ENCODE results near the gene SCN1B. TPM values are rescaled to one million over a fixed set of nuclear protein-coding genes. Genes with fewer than 3 reads are reported as not detected.
"Not testable (repeated sequence)": the region's sequence is repeated elsewhere in the genome, so short reads cannot be mapped to it uniquely, and the experiment has no call there.

Gene SCN1B
- total RNA-seq, result under 1 TPM; 0.83 to 0.89 TPM

- peaks cover 12% of the 10 kb centered on the region for H3K4me1 Mint-ChIP-seq (ENCODE audit: low read depth)
- H3K27ac Mint-ChIP-seq, result no peak within 1 kb of the TSS
- intact Hi-C loops (cut with micrococcal nuclease), result no loop called here
- CTCF ChIA-PET, result no interaction called here
- peaks cover 6% of the 10 kb centered on the region for H3K36me3 Mint-ChIP-seq (ENCODE audit: low read depth)
- peaks cover 19% of the 10 kb centered on the region for H3K27me3 Mint-ChIP-seq (ENCODE audit: low read depth)
- H3K9me3 Mint-ChIP-seq, result no peaks in the 10 kb centered on the region
- peak; percentile 78 for DNase-seq
- H3K4me3 Mint-ChIP-seq, result peak within 1 kb of the TSS; percentile 65
Measured at GRCh38 chr19:35030257-35031071, at the start of gene SCN1B. Gene SCN1B, plus strand, starts transcription at chr19:35030470. Its CDS starts 351 bp downstream, at chr19:35030821.

GRCh38 chr19:34982275-34982674 lies 48.0 kb upstream of the SCN1B start:
- Mint-ChIP-seq H3K9me3 (no peaks in the 10 kb centered on the region), H3K36me3 (ENCODE audit: low read depth) (no peaks in the 10 kb centered on the region), H3K4me3 (no peak overlapping the region), H3K27ac (no peak overlapping the region), H3K4me1 (ENCODE audit: low read depth) (peaks cover 11% of the 10 kb centered on the region), H3K27me3 (ENCODE audit: low read depth) (no peaks in the 10 kb centered on the region)
- intact Hi-C loops (cut with micrococcal nuclease), result no loop called here
- CTCF ChIA-PET, result interaction anchor here (1.0 to 1.7 kb wide), 2 partner anchors 10 to 31 kb away, joined by 4 read pairs; no protein-coding TSS in a partner anchor
- no peak for DNase-seq

GRCh38 chr19:34983786-34984185 lies 46.5 kb upstream of the SCN1B start:
- CTCF ChIA-PET, result interaction anchor here (0.7 to 1.0 kb wide), 2 partner anchors 29 to 158 kb away, joined by 4 to 5 read pairs; no protein-coding TSS in a partner anchor
- Mint-ChIP-seq H3K27me3 (ENCODE audit: low read depth) (no peaks in the 10 kb centered on the region), H3K36me3 (ENCODE audit: low read depth) (no peaks in the 10 kb centered on the region), H3K4me1 (ENCODE audit: low read depth) (peaks cover 18% of the 10 kb centered on the region), H3K27ac (no peak overlapping the region), H3K9me3 (no peaks in the 10 kb centered on the region), H3K4me3 (no peak overlapping the region)
- intact Hi-C loops (cut with micrococcal nuclease), result loop anchor here (2.0 kb wide), 1 partner anchor 15 kb away; no protein-coding TSS in a partner anchor
- no peak for DNase-seq

GRCh38 chr19:34984287-34984686 lies 46.0 kb upstream of the SCN1B start:
- H3K9me3 Mint-ChIP-seq, result no peaks in the 10 kb centered on the region
- DNase-seq, result no peak
- CTCF ChIA-PET, result interaction anchor here (1.0 to 2.7 kb wide), 2 partner anchors 11 to 28 kb away, joined by 5 to 17 read pairs; no protein-coding TSS in a partner anchor
- no peak overlapping the region for H3K4me3 Mint-ChIP-seq
- intact Hi-C loops (cut with micrococcal nuclease), result loop anchor here (2.0 kb wide), 1 partner anchor 15 kb away; no protein-coding TSS in a partner anchor
- no peaks in the 10 kb centered on the region for H3K36me3 Mint-ChIP-seq (ENCODE audit: low read depth)
- no peak overlapping the region for H3K27ac Mint-ChIP-seq
- H3K4me1 Mint-ChIP-seq (ENCODE audit: low read depth), result peaks cover 23% of the 10 kb centered on the region
- no peaks in the 10 kb centered on the region for H3K27me3 Mint-ChIP-seq (ENCODE audit: low read depth)

GRCh38 chr19:34985249-34986022 lies 44.8 kb upstream of the SCN1B start:
- Mint-ChIP-seq H3K9me3 (no peaks in the 10 kb centered on the region), H3K4me1 (ENCODE audit: low read depth) (peaks cover 33% of the 10 kb centered on the region), H3K27me3 (ENCODE audit: low read depth) (no peaks in the 10 kb centered on the region), H3K27ac (peak overlapping the region; percentile 80), H3K4me3 (peak overlapping the region; percentile 65), H3K36me3 (ENCODE audit: low read depth) (no peaks in the 10 kb centered on the region)
- DNase-seq, result peak; percentile 61
- intact Hi-C loops (cut with micrococcal nuclease), result loop anchor here (2.0 kb wide), 1 partner anchor 13 kb away; no protein-coding TSS in a partner anchor
- CTCF ChIA-PET, result interaction anchor here (0.8 to 2.7 kb wide), 7 partner anchors 10 to 46 kb away, joined by 3 to 17 read pairs (median 4); partner anchors contain the start of gene GRAMD1A

GRCh38 chr19:34988119-34988518 lies 42.2 kb upstream of the SCN1B start:
- Mint-ChIP-seq H3K27ac (no peak overlapping the region), H3K27me3 (ENCODE audit: low read depth) (no peaks in the 10 kb centered on the region), H3K36me3 (ENCODE audit: low read depth) (no peaks in the 10 kb centered on the region), H3K4me1 (ENCODE audit: low read depth) (peaks cover 54% of the 10 kb centered on the region), H3K9me3 (no peaks in the 10 kb centered on the region), H3K4me3 (no peak overlapping the region)
- CTCF ChIA-PET, result interaction anchor here (0.8 to 1.4 kb wide), 3 partner anchors 13 to 58 kb away, joined by 3 to 4 read pairs (median 4); no protein-coding TSS in a partner anchor
- intact Hi-C loops (cut with micrococcal nuclease), result no loop called here
- DNase-seq, result no peak

- no peaks in the 10 kb centered on the region for H3K9me3 Mint-ChIP-seq
- H3K27me3 Mint-ChIP-seq (ENCODE audit: low read depth), result no peaks in the 10 kb centered on the region
- peak overlapping the region; percentile 54 for H3K27ac Mint-ChIP-seq
- intact Hi-C loops (cut with micrococcal nuclease), result no loop called here
- DNase-seq, result no peak
- no peaks in the 10 kb centered on the region for H3K36me3 Mint-ChIP-seq (ENCODE audit: low read depth)
- no peak overlapping the region for H3K4me3 Mint-ChIP-seq
- CTCF ChIA-PET, result interaction anchor here (0.8 to 1.6 kb wide), 4 partner anchors 16 to 60 kb away, joined by 4 to 7 read pairs (median 4); no protein-coding TSS in a partner anchor
- peaks cover 57% of the 10 kb centered on the region for H3K4me1 Mint-ChIP-seq (ENCODE audit: low read depth)
Measured at GRCh38 chr19:34989298-34989697, 41.0 kb upstream of the SCN1B start.

DNA sequence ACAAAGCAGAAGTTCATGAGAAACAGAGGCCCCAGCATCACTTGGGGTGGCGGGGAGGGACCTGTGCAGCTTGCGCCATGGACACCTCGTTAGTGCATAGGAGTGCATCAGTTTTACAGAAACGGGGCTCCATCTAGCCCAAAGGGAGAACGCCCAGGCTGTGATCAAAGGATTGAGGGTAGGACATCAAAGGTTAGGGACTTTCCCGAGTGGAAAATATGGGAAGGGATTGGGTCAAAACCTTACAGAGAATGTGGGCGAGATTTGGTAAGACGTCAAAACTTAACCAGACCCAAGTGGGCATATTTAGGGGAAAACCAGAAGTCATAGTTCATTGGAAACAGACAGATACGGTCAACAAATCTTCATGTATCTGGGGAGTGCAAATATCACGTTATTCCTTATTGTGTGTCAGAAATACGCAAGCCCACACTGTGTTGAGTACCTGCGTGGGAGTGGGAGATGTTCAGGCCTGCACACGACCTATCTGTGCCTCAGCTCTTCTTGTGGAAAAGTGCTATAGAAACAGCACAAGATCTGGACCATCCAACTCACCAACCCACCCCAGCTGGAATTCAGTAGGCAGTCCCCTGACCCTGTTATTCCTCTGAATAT lies 39.6 kb upstream of the SCN1B start:
- peak; percentile 65 for DNase-seq
- Mint-ChIP-seq H3K27me3 (ENCODE audit: low read depth) (no peaks in the 10 kb centered on the region), H3K4me3 (no peak overlapping the region), H3K27ac (peak overlapping the region; percentile 86), H3K9me3 (no peaks in the 10 kb centered on the region), H3K4me1 (ENCODE audit: low read depth) (peaks cover 50% of the 10 kb centered on the region), H3K36me3 (ENCODE audit: low read depth) (no peaks in the 10 kb centered on the region)
- intact Hi-C loops (cut with micrococcal nuclease), result loop anchor here (1.0 to 10.0 kb wide), 2 partner anchors 9 to 224 kb away; no protein-coding TSS in a partner anchor
- CTCF ChIA-PET, result interaction anchor here (0.6 to 1.6 kb wide), 4 partner anchors 11 to 23 kb away, joined by 3 to 7 read pairs (median 3); no protein-coding TSS in a partner anchor

- no peak for DNase-seq
- H3K27ac Mint-ChIP-seq, result peak overlapping the region; percentile 86
- no peaks in the 10 kb centered on the region for H3K36me3 Mint-ChIP-seq (ENCODE audit: low read depth)
- peaks cover 48% of the 10 kb centered on the region for H3K4me1 Mint-ChIP-seq (ENCODE audit: low read depth)
- H3K4me3 Mint-ChIP-seq, result no peak overlapping the region
- intact Hi-C loops (cut with micrococcal nuclease), result loop anchor here (10.0 kb wide), 1 partner anchor 223 kb away; no protein-coding TSS in a partner anchor
- CTCF ChIA-PET, result interaction anchor here (0.6 to 1.0 kb wide), 5 partner anchors 10 to 150 kb away, joined by 3 read pairs; no protein-coding TSS in a partner anchor
- H3K27me3 Mint-ChIP-seq (ENCODE audit: low read depth), result no peaks in the 10 kb centered on the region
- H3K9me3 Mint-ChIP-seq, result no peaks in the 10 kb centered on the region
Measured at GRCh38 chr19:34991542-34992333, 38.5 kb upstream of the SCN1B start.

DNA sequence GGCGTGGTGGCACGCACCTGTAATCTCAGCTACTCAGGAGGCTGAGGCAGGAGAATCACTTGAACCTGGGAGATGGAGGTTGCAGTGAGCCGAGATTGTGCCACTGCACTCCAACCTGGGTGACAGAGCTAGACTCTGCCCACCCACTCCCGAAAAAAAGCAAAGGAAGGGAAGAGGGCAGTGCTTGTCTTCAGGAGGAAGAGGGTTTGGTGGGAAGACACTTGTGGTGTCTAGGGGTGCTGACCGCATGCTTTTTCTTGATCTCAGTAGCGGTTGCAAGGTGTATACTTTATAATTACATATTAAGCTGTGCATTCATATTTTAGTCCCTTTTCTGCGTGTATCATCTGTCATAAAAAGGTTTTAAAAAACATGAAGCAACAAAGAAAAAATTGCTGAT lies 37.7 kb upstream of the SCN1B start:
- H3K27ac Mint-ChIP-seq; H3K9me3 Mint-ChIP-seq; H3K4me3 Mint-ChIP-seq; H3K36me3 Mint-ChIP-seq (ENCODE audit: low read depth); H3K27me3 Mint-ChIP-seq (ENCODE audit: low read depth); DNase-seq: not testable (repeated sequence)
- CTCF ChIA-PET, result interaction anchor here (0.6 to 0.8 kb wide), 2 partner anchors 20 to 151 kb away, joined by 3 read pairs; no protein-coding TSS in a partner anchor
- peaks cover 55% of the 10 kb centered on the region for H3K4me1 Mint-ChIP-seq (ENCODE audit: low read depth)
- intact Hi-C loops (cut with micrococcal nuclease), result loop anchor here (10.0 kb wide), 1 partner anchor 222 kb away; no protein-coding TSS in a partner anchor

GRCh38 chr19:34994286-34994642 lies 36.0 kb upstream of the SCN1B start:
- DNase-seq, result no peak
- Mint-ChIP-seq H3K27me3 (ENCODE audit: low read depth) (no peaks in the 10 kb centered on the region), H3K36me3 (ENCODE audit: low read depth) (peaks cover 1% of the 10 kb centered on the region), H3K4me1 (ENCODE audit: low read depth) (peaks cover 57% of the 10 kb centered on the region), H3K4me3 (no peak overlapping the region), H3K27ac (no peak overlapping the region), H3K9me3 (no peaks in the 10 kb centered on the region)
- intact Hi-C loops (cut with micrococcal nuclease), result loop anchor here (10.0 kb wide), 1 partner anchor 221 kb away; no protein-coding TSS in a partner anchor
- CTCF ChIA-PET, result interaction anchor here (2.4 kb wide), 1 partner anchor 19 kb away, joined by 13 read pairs; no protein-coding TSS in a partner anchor

Data from activated naive CD4-positive, alpha-beta T cell treated with anti-CD3 and anti-CD28 coated beads for 36 hours (primary cell).